Spleen (tissue), 7 donors: ENCODE data around the gene ANKDD1A.

Experiments
- CTCF ChIP-seq, 11 experiments: fragments of 200-600 bp in 7 of 11; fragments of 450-650 bp in 4 of 11; sonication (generic) in 4 of 11; IDR thresholded peaks in 8 of 11; conservative IDR thresholded peaks in 3 of 11; 1 replicate in 7 of 11; 2 replicates in 4 of 11; pipeline versions ENCODE4 v1.4.0 to v1.8.0; 2016 to 2021; ENCODE audit warnings: antibody characterized with exemption in 11 of 11, inconsistent platforms in 4 of 11, mild to moderate bottlenecking in 1 of 11
- POLR2A ChIP-seq, 3 donors: fragments of 450-650 bp; IDR thresholded peaks; one replicate each; pipeline ENCODE4 v1.5.1; 2017; ENCODE audit warnings: antibody characterized with exemption in 3 of 3, mild to moderate bottlenecking in 1 of 3
- donor health status: DM: no; HTN: no; CAD: no; lungs with moderate emphysema.
- donor health status: DM: no; HTN: no; CAD: no.
- donor health status: DM: no; HTN: no; CAD: no.

- TF ChIP-seq CTCF (IDR thresholded peaks at IDR 0.05 in 8 of 11, conservative IDR thresholded peaks at IDR 0.05 in 3 of 11) (no peak), POLR2A (IDR thresholded peaks at IDR 0.05) (no peak)
Observed at GRCh38 chr15:65006876-65007275, 95.2 kb downstream of the ANKDD1A start.
